Measurements from ENCODE around the gene IKBKG.
"Not testable (repeated sequence)": the region's sequence is repeated elsewhere in the genome, so short reads cannot be mapped to it uniquely, and the experiment has no call there.

IKBKG gene

DNA sequence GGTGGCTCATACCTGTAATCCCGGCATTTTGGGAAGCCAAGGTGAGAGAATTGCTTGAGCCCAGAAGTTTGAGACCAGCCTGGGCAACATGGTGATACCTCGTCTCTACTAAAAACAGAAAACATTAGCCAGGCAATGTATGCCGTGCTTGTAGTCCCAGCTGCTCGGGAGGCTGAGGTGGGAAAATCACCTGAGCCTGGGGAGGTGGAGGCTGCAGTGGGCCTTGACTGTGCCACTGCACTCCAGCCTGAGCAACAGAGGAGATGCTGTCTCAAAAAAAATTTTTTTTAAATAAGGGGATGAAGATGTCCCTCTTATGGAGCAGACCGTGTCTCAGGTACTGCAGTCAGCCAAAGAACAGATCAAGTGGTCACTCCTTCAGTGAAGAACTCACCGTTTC is 58.1 kb downstream of the IKBKG start:
- no peak for DNase-seq (ENCODE audit: low spot score)

DNA sequence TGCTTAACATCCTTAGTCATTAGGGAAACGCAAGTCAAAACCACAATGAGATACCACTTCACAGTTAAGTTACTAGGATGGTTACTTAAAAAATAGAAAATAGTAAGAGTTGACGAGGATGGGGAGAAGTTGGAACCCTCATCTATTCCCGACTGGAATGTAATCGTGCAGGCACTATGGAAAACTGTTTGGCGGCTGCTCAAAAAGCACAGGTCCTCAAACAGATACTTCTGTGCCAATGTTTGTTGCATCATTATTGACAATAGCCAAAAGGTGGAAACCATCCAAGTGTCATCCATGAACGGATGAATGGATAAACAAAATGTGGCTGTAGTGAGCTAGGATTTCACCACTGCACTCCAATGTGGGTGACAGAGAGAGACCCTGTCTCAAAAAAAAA is 60.0 kb downstream of the IKBKG start:
- no peak for DNase-seq (ENCODE audit: low spot score)

DNA sequence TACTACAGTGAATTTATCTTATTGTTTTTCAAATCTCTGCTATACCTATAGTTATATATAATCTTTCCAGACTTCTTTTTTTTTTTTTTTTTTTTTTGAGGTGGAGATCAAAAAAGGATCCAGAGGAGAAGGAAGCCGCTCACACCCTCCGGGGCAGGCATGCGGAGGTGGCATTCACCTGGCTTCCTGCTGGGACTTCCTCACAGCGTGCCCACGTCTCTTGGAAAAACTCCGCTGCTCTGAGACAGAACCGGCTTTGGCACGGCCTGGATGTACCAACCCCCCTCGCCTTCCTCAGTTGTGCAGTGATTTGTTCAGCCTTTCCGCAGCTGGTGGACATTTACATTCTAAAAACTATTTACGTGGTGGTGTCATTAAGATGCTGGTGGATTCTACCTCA is 60.6 kb downstream of the IKBKG start:
- DNase-seq (ENCODE audit: low spot score), result not testable (repeated sequence)

DNA sequence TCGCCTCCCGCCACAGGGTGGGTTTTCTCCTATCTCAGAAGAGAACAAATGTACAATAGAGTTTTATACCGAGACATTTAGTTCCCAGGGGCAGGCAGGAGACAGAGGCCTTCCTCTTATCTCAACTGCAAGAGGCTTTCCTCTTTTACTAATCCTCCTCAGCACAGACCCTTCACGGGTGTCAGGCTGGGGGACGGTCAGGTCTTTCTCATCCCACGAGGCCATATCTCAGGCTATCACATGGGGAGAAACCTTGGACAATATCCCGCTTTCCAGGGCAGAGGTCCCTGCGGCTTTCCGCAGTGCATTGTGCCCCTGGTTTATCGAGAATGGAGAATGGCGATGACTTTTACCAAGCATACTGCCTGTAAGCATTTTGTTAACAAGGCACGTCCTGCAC is 61.4 kb downstream of the IKBKG start:
- not testable (repeated sequence) for DNase-seq (ENCODE audit: low spot score)

DNA sequence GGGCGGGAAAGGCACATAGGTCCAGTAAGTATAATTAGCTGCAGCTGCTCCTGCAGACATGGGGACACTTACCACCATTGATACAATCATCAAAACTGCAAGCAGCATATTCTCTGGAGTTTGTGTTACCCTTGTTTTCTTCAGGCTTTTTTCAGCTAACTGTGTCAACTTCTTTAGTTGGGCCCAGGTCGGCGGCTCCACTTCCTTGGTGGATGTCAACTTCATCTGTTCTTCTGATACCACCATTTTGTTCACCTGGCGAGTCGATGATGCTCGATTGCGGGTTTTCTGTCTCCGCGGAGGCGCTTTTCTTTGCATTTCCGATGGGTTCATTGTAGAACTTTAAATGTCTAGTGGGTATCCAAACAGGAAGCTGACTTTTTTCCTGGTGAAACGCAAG is 63.7 kb downstream of the IKBKG start:
- DNase-seq (ENCODE audit: low spot score), result not testable (repeated sequence)

DNA sequence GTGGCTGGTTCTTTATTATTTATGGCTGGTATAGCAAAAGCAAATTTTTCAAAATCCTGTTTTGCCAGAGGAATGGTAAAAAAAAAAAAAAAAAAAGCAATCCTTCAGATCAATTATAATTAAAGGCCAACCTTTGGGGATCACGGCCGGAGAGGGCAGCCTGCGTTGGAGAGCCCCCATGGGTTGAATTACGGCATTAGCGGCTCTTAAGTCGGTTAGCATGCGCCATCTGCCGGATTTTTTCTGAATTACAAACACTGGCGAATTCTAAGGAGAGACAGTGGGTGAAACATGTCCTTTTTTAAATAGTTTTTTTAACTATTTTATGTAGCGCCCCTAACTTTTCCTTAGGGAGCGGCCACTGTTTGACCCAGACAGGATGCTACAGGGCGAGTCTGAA is 66.2 kb downstream of the IKBKG start:
- DNase-seq (ENCODE audit: low spot score), result not testable (repeated sequence)

Data from SW480 (cell line).